K562 (cell line): ENCODE measurements around the gene TMEM208. TPM values are rescaled to one million over a fixed set of nuclear protein-coding genes. Genes with fewer than 3 reads are reported as not detected.

ENCODE experiments used
- BCLAF1 ChIP-seq, 2 experiments: fragments of 450-650 bp in 1 of 2; IDR thresholded peaks; 2 replicates each; pipeline ENCODE4 v1.6.1; 2011 to 2017; ENCODE audit warnings: low read depth in 2 of 2, antibody characterized with exemption in 1 of 2, borderline replicate concordance in 1 of 2, low read length in 1 of 2, mild to moderate bottlenecking in 1 of 2, mixed read lengths in 1 of 2; ENCODE audit not compliant: control insufficient read depth in 1 of 2
- E2F8 ChIP-seq: fragments of 450-650 bp; IDR thresholded peaks from 2 replicates; pipeline ENCODE4 v1.7.1; 2018; ENCODE audit warnings: mild to moderate bottlenecking, low read depth; ENCODE audit not compliant: partially characterized antibody
- ESRRA ChIP-seq: fragments of 450-650 bp; IDR thresholded peaks from 2 replicates; pipeline ENCODE4 v1.6.1; 2014; ENCODE audit warnings: low read depth, mild to moderate bottlenecking, moderate library complexity, borderline replicate concordance
- FOXP1 ChIP-seq: sonication (generic); formaldehyde crosslinking; IDR thresholded peaks from 2 replicates; pipeline ENCODE4 v1.8.0; 2022; ENCODE audit warnings: mild to moderate bottlenecking, missing genetic modification reagents
- FOXP4 ChIP-seq: sonication (generic); formaldehyde crosslinking; IDR thresholded peaks from 2 replicates; pipeline ENCODE4 v1.8.0; 2022; ENCODE audit warnings: mild to moderate bottlenecking, missing genetic modification reagents, borderline replicate concordance
- MAFK ChIP-seq: IDR thresholded peaks from 2 replicates; pipeline ENCODE4 v1.6.1; 2011; ENCODE audit warnings: low read length, improper control_type of control experiment
- NR2C2 ChIP-seq, 2 experiments: fragments of 200-800 bp in 1 of 2; sonication (Bioruptor generic) in 1 of 2; sonication (generic) in 1 of 2; formaldehyde crosslinking in 1 of 2; IDR thresholded peaks; 2 replicates each; pipeline versions ENCODE4 v1.6.1 to v1.8.0; 2016 to 2022; ENCODE audit warnings: mild to moderate bottlenecking in 1 of 2, missing compliant biosample characterization in 1 of 2, missing genetic modification characterization in 1 of 2, missing genetic modification reagents in 1 of 2
- RAD21 ChIP-seq, 2 experiments: fragments of 250-450 bp in 1 of 2; fragments of 450-650 bp in 1 of 2; sonication (Bioruptor Pico) in 1 of 2; formaldehyde crosslinking in 1 of 2; IDR thresholded peaks in 1 of 2; conservative IDR thresholded peaks in 1 of 2; 2 replicates each; pipeline versions ENCODE4 v1.4.0 to v1.8.0; 2020 to 2022; ENCODE audit warnings: mild to moderate bottlenecking in 2 of 2, moderate library complexity in 1 of 2
- RBM34 ChIP-seq: fragments of 200-400 bp; formaldehyde crosslinking; IDR thresholded peaks from 2 replicates; pipeline ENCODE4 v1.6.1; 2018; ENCODE audit warnings: low read length, borderline replicate concordance; ENCODE audit not compliant: insufficient read depth
- RCOR1 ChIP-seq, 2 experiments: IDR thresholded peaks; 2 replicates each; pipeline ENCODE4 v1.6.1; 2012; ENCODE audit warnings: low read depth in 2 of 2, low read length in 2 of 2, borderline replicate concordance in 1 of 2, improper control_type of control experiment in 1 of 2
- SMARCA4 ChIP-seq: fragments of 450-650 bp; IDR thresholded peaks from 2 replicates; pipeline ENCODE4 v1.6.1; 2016
- ZFP36 ChIP-seq: fragments of 150-350 bp; IDR thresholded peaks from 2 replicates; pipeline ENCODE4 v1.6.1; 2018; ENCODE audit warnings: low read length, low read depth; ENCODE audit not compliant: partially characterized antibody
- ZNF121 ChIP-seq: sonication (generic); formaldehyde crosslinking; conservative IDR thresholded peaks from 2 replicates; pipeline ENCODE4 v1.8.0; 2022; ENCODE audit warnings: missing genetic modification reagents
- ZNF324 ChIP-seq: fragments of 250-450 bp; sonication (Bioruptor Pico); IDR thresholded peaks from 2 replicates; pipeline ENCODE4 v1.4.0; 2020; ENCODE audit warnings: mild to moderate bottlenecking
- polyA plus RNA-seq, 8 experiments: library from polyadenylated mRNA; depleted of rRNA in 4 of 8; stranded (reverse) in 5 of 8; unstranded in 3 of 8; fragments of >200 nt; fragmentation: Nextera tagmentation in 2 of 8; fragmentation: Illumina TruSeq in 1 of 8; extraction: Ambion mirVana in 2 of 8; extraction: Trizol in 1 of 8; gene quantifications; 2 replicates each; pipeline versions ENCODE4 v1.2.1 to v1.2.3, GENCODE V29; 2011 to 2014; ENCODE audit warnings: inconsistent platforms in 1 of 8, missing spikeins in 1 of 8
- total RNA-seq, 7 experiments: library from RNA; depleted of rRNA in 6 of 7; stranded (reverse); fragments of >200 nt in 6 of 7; fragmentation: Illumina TruSeq in 2 of 7; extraction: Trizol in 2 of 7; gene quantifications; 2 replicates each; pipeline versions ENCODE4 v1.2.1 to v1.2.3, GENCODE V29; 2011 to 2021; ENCODE audit warnings: low replicate concordance in 1 of 7

Gene TMEM208
- total and polyA plus RNA-seq, 9 of the 15 experiments (the other 6 are each of a cell fraction or from before 2014, with no cell fraction given): 31.8 to 239 (median 54.3) TPM

- TF ChIP-seq FOXP4 (0 out of 2 replicates have a peak, but pooled peaks have one; percentile 24), RBM34 (no peak), E2F8 (no peak), BCLAF1 (IDR thresholded peaks at IDR 0.05; ENCODE audit: borderline replicate concordance in 1 of 2, control insufficient read depth in 1 of 2, low read depth in 2 of 2, low read length in 1 of 2) (no peak), NR2C2 (CRISPR knock-in tag; IDR thresholded peaks at IDR 0.05) (no peak), NR2C2 (tag; IDR thresholded peaks at IDR 0.05) (peak; percentile 14; the same call in 1 of the 2 replicates), RAD21 (CRISPR knock-in tag; conservative IDR thresholded peaks at IDR 0.05 in 1 of 2, IDR thresholded peaks at IDR 0.05 in 1 of 2) (no peak), ESRRA (peak; percentile 12; the same call in 1 of the 2 replicates), ZNF121 (CRISPR knock-in tag) (no peak), RCOR1 (IDR thresholded peaks at IDR 0.05; ENCODE audit: borderline replicate concordance in 1 of 2, low read depth in 2 of 2, low read length in 2 of 2) (peak in 1 of 2 experiments; percentile 64; a peak in 1 of 4 replicates), ZNF324 (CRISPR knock-in tag) (no peak), FOXP1 (CRISPR knock-in tag) (peak; percentile 69; the same call in 1 of the 2 replicates), MAFK (peak; percentile 76), ZFP36 (peak; percentile 29), SMARCA4 (peak; percentile 83)
Observed at GRCh38 chr16:67241008-67241900, 14.3 kb downstream of the TMEM208 start (continued).
